ENCODE data around the gene SLC7A7. TPM values are rescaled to one million over a fixed set of nuclear protein-coding genes. Genes with fewer than 3 reads are reported as not detected.

SLC7A7 gene
- total and polyA plus RNA-seq, 2 of the 13 experiments (the other 11 are each of a cell fraction or from before 2014, with no cell fraction given): 0.13 to 0.63 TPM

- TF ChIP-seq ZNF292 (CRISPR knock-in tag; IDR thresholded peaks at IDR 0.05; ENCODE audit: borderline replicate concordance, low read depth): no peak
- TF ChIP-seq PHF20 (CRISPR knock-in tag; IDR thresholded peaks at IDR 0.05): no peak
- no peak for TF ChIP-seq ZNF574 (CRISPR knock-in tag; IDR thresholded peaks at IDR 0.05)
- TF ChIP-seq ZBTB34 (CRISPR knock-in tag; IDR thresholded peaks at IDR 0.05): no peak
- TF ChIP-seq PRDM10 (CRISPR knock-in tag; IDR thresholded peaks at IDR 0.05; ENCODE audit: low read depth): no peak
- TF ChIP-seq ZFX (CRISPR knock-in tag; IDR thresholded peaks at IDR 0.05; ENCODE audit: low read depth): 0 out of 2 replicates have a peak, but pooled peaks have one; percentile 40
- TF ChIP-seq PRDM15 (CRISPR knock-in tag; IDR thresholded peaks at IDR 0.05): no peak
- TF ChIP-seq, protein P1, sequence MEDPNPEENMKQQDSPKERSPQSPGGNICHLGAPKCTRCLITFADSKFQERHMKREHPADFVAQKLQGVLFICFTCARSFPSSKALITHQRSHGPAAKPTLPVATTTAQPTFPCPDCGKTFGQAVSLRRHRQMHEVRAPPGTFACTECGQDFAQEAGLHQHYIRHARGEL (CRISPR knock-in tag; IDR thresholded peaks at IDR 0.05): no peak
- no peak for TF ChIP-seq ZNF317 (CRISPR knock-in tag; IDR thresholded peaks at IDR 0.05)
- no peak for TF ChIP-seq HCFC1 (IDR thresholded peaks at IDR 0.05; ENCODE audit: low read depth, low read length)
- TF ChIP-seq ZSCAN20 (CRISPR knock-in tag; IDR thresholded peaks at IDR 0.05; ENCODE audit: borderline replicate concordance): no peak
- peak; percentile 66; the same call in 1 of the 2 replicates for TF ChIP-seq ZNF556 (CRISPR knock-in tag; IDR thresholded peaks at IDR 0.05; ENCODE audit: borderline replicate concordance)
Observed at GRCh38 chr14:22838631-22839041, 23.4 kb upstream of the SLC7A7 start (continued).

All from HepG2 (cell line).